ENCODE data around the gene FHAD1.

FHAD1 gene

GRCh38 chr1:15409388-15410222, 162.6 kb downstream of the FHAD1 start, which contains the start of gene EFHD2:
EFHD2 (plus strand) TSS chr1:15409888; CDS start chr1:15409972, 84 bp downstream.
- DNase-seq (ENCODE audit: extremely low spot score) = peak; percentile 93
- POLR2A ChIA-PET = interaction anchor here (0.6 kb wide), 1 partner anchor 270 kb away, joined by 4 read pairs; no protein-coding TSS in a partner anchor
- CTCF ChIA-PET = interaction anchor here (3.3 kb wide), 1 partner anchor 22 kb away, joined by 18 read pairs; no protein-coding TSS in a partner anchor
- no peak for TF ChIP-seq CTCF (IDR thresholded peaks at IDR 0.05; ENCODE audit: control extremely low read depth, extremely low read depth, low read depth, missing control alignments)

- no peak for DNase-seq (ENCODE audit: extremely low spot score)
- POLR2A ChIA-PET = no interaction called here
- no peak for TF ChIP-seq CTCF (IDR thresholded peaks at IDR 0.05; ENCODE audit: control extremely low read depth, extremely low read depth, low read depth, missing control alignments)
- CTCF ChIA-PET = interaction anchor here (1.4 to 3.3 kb wide), 2 partner anchors 22 to 86 kb away, joined by 5 to 18 read pairs; no protein-coding TSS in a partner anchor
Observed at GRCh38 chr1:15410223-15410883, 163.3 kb downstream of the FHAD1 start.

GRCh38 chr1:15410884-15411245, 163.8 kb downstream of the FHAD1 start:
- CTCF ChIA-PET = interaction anchor here (1.4 to 3.3 kb wide), 2 partner anchors 21 to 87 kb away, joined by 5 to 18 read pairs; no protein-coding TSS in a partner anchor

GRCh38 chr1:15411593-15412137, 164.6 kb downstream of the FHAD1 start:
- ChIA-PET CTCF (interaction anchor here (0.9 to 3.3 kb wide), 3 partner anchors 20 to 93 kb away, joined by 3 to 18 read pairs (median 5); no protein-coding TSS in a partner anchor), POLR2A (no interaction called here)
- TF ChIP-seq CTCF (IDR thresholded peaks at IDR 0.05; ENCODE audit: control extremely low read depth, extremely low read depth, low read depth, missing control alignments) = no peak
- DNase-seq (ENCODE audit: extremely low spot score) = peak; percentile 80

More at GRCh38 chr1:15410884-15411245, 163.8 kb downstream of the FHAD1 start:
- TF ChIP-seq CTCF (IDR thresholded peaks at IDR 0.05; ENCODE audit: control extremely low read depth, extremely low read depth, low read depth, missing control alignments) = no peak
- POLR2A ChIA-PET = no interaction called here
- no peak for DNase-seq (ENCODE audit: extremely low spot score)

GRCh38 chr1:15412175-15412800, 165.3 kb downstream of the FHAD1 start:
- ChIA-PET POLR2A (no interaction called here), CTCF (interaction anchor here (0.6 to 3.3 kb wide), 3 partner anchors 20 to 94 kb away, joined by 3 to 18 read pairs (median 3); no protein-coding TSS in a partner anchor)
- no peak for TF ChIP-seq CTCF (IDR thresholded peaks at IDR 0.05; ENCODE audit: control extremely low read depth, extremely low read depth, low read depth, missing control alignments)
- peak; percentile 50 for DNase-seq (ENCODE audit: extremely low spot score)

- no peak for TF ChIP-seq CTCF (IDR thresholded peaks at IDR 0.05; ENCODE audit: control extremely low read depth, extremely low read depth, low read depth, missing control alignments)
- CTCF ChIA-PET = interaction anchor here (0.6 to 3.3 kb wide), 3 partner anchors 19 to 94 kb away, joined by 3 to 18 read pairs (median 3); no protein-coding TSS in a partner anchor
- POLR2A ChIA-PET = no interaction called here
- DNase-seq (ENCODE audit: extremely low spot score) = no peak
Observed at GRCh38 chr1:15412843-15413242, 165.8 kb downstream of the FHAD1 start.

Data from GM10248 (cell line).